HG03520 (cell line): ENCODE results near the gene ZNF670.

Experiments
- ATAC-seq: cut with Tn5 transposase; IDR thresholded peaks from one replicate; pipeline ENCODE4 v1.9.1; 2021; ENCODE audit warnings: mild to moderate bottlenecking, moderate library complexity; ENCODE audit not compliant: unreplicated experiment

Gene ZNF670

GRCh38 chr1:247104965-247105364 lies 26.4 kb upstream of the ZNF670 start:
- no peak for ATAC-seq

- peak; percentile 100 for ATAC-seq
Observed at GRCh38 chr1:247103859-247104591, 25.4 kb upstream of the ZNF670 start, which contains the start of gene ZNF669. Gene ZNF669, minus strand, starts transcription at chr1:247104356. Its CDS starts 157 bp downstream, at chr1:247104199.

DNA sequence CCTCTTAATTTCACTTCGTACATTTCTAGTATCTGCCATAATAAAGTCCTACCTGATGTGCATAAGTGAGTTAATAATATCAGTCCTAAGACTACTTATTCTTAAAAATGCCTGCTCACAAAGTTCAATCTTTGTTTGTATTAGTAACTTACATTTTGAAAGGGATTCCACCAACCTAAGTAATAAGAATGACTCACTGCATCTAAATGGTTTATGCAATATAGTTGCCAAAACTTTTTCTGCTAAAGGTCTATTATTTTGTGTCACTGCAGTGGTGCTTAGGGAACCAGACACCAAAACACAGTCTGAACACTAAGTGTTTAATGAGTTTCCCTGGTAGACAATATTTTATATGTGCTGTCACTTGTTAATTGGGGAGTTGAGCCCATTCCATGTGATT lies 23.8 kb upstream of the ZNF670 start:
- ATAC-seq: no peak

DNA sequence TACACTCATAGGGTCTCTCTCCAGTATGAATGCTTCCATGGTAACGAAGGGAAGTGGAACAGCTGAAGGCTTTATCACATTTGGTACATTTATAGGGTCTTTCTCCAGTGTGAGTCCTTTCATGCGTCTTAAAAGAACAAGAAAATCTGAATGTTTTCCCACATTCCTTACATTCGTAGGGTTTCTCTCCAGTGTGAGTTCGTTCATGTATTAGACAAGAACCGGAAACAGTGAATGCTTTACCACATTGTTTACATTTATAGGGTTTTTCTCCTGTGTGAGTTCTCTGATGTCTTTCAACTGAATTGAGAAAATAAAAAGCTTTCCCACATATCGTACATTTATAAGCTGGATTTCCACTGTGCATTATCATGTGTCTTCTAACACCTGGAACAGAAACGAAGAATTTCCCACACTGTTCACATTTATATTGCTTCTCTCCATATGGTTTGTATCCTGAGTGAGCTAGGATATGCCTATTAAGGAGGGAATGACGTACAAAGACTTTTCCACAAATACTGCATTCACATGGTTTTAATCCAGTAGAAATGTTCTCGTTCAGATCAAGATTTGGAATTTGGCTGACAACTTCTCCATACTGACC lies 22.2 kb upstream of the ZNF670 start:
- no peak for ATAC-seq

GRCh38 chr1:247096958-247097357 lies 18.3 kb upstream of the ZNF670 start:
- no peak for ATAC-seq

DNA sequence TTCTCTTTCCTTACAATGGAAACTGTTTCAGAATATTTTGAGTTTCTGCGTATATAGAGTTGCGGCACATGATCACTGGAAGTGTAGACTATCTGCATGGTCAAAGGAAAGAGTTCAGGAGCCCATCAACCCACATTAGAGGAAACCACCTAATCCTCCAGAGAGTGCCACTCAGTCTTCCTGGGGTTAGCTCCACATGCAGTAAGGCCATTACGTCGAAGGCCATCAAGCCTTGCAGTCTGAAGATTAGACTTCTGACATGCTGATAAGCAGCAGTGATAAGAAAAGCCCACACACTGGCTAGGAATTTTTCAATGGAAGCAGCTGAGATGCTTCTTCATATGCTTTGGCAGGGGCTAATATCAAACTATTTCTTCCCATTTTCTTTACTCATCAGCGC lies 17.9 kb upstream of the ZNF670 start:
- no peak for ATAC-seq

GRCh38 chr1:247096112-247096511 lies 17.5 kb upstream of the ZNF670 start:
- no peak for ATAC-seq

- ATAC-seq: no peak
Observed at GRCh38 chr1:247090455-247090854, 11.8 kb upstream of the ZNF670 start.

GRCh38 chr1:247089616-247090375 lies 11.2 kb upstream of the ZNF670 start:
- ATAC-seq: no peak

GRCh38 chr1:247088967-247089366 lies 10.4 kb upstream of the ZNF670 start:
- no peak for ATAC-seq

GRCh38 chr1:247087256-247087655 lies 8.6 kb upstream of the ZNF670 start:
- ATAC-seq: no peak

DNA sequence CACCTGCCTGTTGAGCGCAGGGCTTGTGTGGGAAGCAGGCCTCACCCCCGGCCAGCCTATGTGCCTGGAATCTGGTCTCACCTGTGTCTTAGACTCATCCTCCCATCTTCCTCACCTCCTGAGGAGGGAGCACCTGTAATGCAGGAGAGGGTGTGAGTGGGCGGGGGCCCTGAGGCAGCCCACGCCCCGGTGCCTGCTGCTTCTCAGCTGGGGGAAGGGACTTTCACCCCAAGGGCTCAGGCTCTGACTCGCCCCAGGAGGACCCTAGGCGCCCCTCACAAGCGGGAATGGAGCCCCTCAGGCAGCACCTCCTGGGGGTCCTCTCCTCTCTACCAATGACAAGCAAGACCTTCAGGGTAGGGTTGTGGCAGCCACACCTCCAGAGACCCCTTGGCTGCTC lies 6.7 kb upstream of the ZNF670 start:
- no peak for ATAC-seq

- ATAC-seq: no peak
Observed at GRCh38 chr1:247084771-247085170, 6.2 kb upstream of the ZNF670 start.

- ATAC-seq: peak; percentile 19
Observed at GRCh38 chr1:247079141-247079874, 697 bp upstream of the ZNF670 start.

DNA sequence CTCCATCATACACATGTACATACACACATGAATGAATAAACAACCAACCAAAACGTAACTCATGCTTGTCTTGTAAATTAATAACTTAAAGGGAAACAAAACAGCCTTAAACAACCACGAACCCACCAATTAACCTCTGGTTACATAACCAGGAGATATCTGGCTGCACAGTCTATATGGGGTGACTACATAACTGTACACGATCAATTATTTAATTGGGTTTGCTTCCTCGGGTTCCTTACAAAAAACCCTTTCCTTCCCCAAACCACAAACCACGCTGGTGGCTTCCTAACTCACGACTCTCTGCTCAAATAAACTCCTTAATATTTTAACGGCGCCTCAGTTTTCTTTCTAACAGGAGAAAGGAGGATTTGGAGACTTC lies 744 bp downstream of the ZNF670 start:
- no peak for ATAC-seq

GRCh38 chr1:247077213-247077612 lies 1.4 kb downstream of the ZNF670 start:
- no peak for ATAC-seq

DNA sequence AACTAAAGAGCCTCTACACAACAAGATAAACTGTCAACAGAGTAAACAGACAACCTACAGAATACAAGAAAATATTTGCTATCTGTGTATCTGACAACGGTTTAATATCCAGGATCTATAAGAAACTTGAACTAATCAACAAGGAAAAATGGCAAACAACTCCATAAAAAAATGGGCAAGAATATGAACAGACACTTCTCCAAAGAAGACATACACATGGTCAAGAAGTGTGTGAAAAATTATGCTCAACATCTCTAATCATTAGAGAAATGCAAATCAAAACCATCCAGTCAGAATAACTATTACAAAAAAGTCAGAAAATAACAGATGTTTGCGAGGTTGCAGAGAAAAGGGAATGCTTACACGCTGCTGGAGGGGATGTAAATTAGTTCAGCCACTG lies 8.0 kb downstream of the ZNF670 start:
- no peak for ATAC-seq

- ATAC-seq: no peak
Observed at GRCh38 chr1:247064304-247064703, 14.3 kb downstream of the ZNF670 start.

- ATAC-seq: no peak
Observed at GRCh38 chr1:247060771-247061170, 17.8 kb downstream of the ZNF670 start.

- no peak for ATAC-seq
Observed at GRCh38 chr1:247056071-247056470, 22.5 kb downstream of the ZNF670 start.

DNA sequence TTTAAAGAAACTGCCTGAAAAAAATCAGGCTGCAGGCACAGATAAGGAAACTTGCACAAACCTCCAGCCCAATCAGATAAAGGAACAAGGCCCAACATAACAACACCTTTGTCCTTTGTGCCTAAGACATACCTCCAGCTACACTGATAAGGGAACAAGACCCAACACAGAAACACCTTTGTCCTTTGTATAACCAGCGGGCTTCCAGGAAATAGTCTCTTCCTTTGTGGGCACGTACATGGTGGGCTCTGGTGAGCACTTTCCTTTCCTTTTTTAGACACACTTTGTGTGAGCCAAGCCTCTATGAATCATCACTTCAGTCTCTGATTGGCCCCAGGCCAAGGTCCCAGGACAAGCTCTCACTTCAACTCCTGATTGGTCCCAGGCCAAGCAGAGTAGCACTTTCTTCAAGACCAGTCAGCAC lies 23.6 kb downstream of the ZNF670 start:
- ATAC-seq: no peak
